HepG2 (cell line): ENCODE results near the gene PHF13. TPM values are rescaled to one million over a fixed set of nuclear protein-coding genes. Genes with fewer than 3 reads are reported as not detected.

Experiments
- BRD4 ChIP-seq: sonication (generic); formaldehyde crosslinking; IDR thresholded peaks from 2 replicates; pipeline ENCODE4 v1.4.0; 2020; ENCODE audit warnings: missing genetic modification reagents
- ELF1 ChIP-seq: sonication (generic); formaldehyde crosslinking; IDR thresholded peaks from 2 replicates; pipeline ENCODE4 v1.4.0; 2020; ENCODE audit warnings: missing genetic modification reagents
- GABPB1 ChIP-seq: IDR thresholded peaks from 2 replicates; pipeline ENCODE4 v1.6.1; 2016; ENCODE audit warnings: mild to moderate bottlenecking, missing genetic modification reagents, moderate library complexity, missing compliant biosample characterization
- GATAD1 ChIP-seq: IDR thresholded peaks from 2 replicates; pipeline ENCODE4 v1.6.1; 2016; ENCODE audit warnings: missing genetic modification reagents, missing compliant biosample characterization
- GTF3A ChIP-seq: sonication (generic); formaldehyde crosslinking; conservative IDR thresholded peaks from 2 replicates; pipeline ENCODE4 v1.4.0; 2020; ENCODE audit warnings: mild to moderate bottlenecking, missing genetic modification reagents
- HMGA1 ChIP-seq: sonication (generic); formaldehyde crosslinking; conservative IDR thresholded peaks from 2 replicates; pipeline ENCODE4 v1.4.0; 2020; ENCODE audit warnings: missing genetic modification reagents
- IRF9 ChIP-seq: sonication (generic); formaldehyde crosslinking; IDR thresholded peaks from 2 replicates; pipeline ENCODE4 v1.8.0; 2022; ENCODE audit warnings: missing genetic modification reagents, mild to moderate bottlenecking, borderline replicate concordance
- KAT2B ChIP-seq: fragments of 150-350 bp; IDR thresholded peaks from 2 replicates; pipeline ENCODE4 v1.6.1; 2014; ENCODE audit warnings: low read depth, low read length, borderline replicate concordance
- KMT2A ChIP-seq: sonication (generic); formaldehyde crosslinking; IDR thresholded peaks from 2 replicates; pipeline ENCODE4 v1.4.0; 2020; ENCODE audit warnings: missing genetic modification reagents
- RELA ChIP-seq: sonication (generic); formaldehyde crosslinking; IDR thresholded peaks from 2 replicates; pipeline ENCODE4 v1.4.0; 2020; ENCODE audit warnings: missing genetic modification reagents
- SOX6 ChIP-seq, 2 experiments: fragments of 450-650 bp in 1 of 2; sonication (generic) in 1 of 2; formaldehyde crosslinking in 1 of 2; IDR thresholded peaks; 2 replicates each; pipeline versions ENCODE4 v1.4.0 to v1.6.1; 2017 to 2020; ENCODE audit warnings: antibody characterized with exemption in 1 of 2, mild to moderate bottlenecking in 1 of 2, missing genetic modification reagents in 1 of 2
- ZC3H4 ChIP-seq: sonication (generic); formaldehyde crosslinking; IDR thresholded peaks from 2 replicates; pipeline ENCODE4 v1.4.0; 2020; ENCODE audit warnings: missing genetic modification reagents, borderline replicate concordance
- ZEB1 ChIP-seq: IDR thresholded peaks from 2 replicates; pipeline ENCODE4 v1.6.1; 2012; ENCODE audit warnings: mild to moderate bottlenecking, low read depth, inconsistent platforms; ENCODE audit not compliant: insufficient replicate concordance
- ZGPAT ChIP-seq: IDR thresholded peaks from 2 replicates; pipeline ENCODE4 v1.6.1; 2016; ENCODE audit warnings: mild to moderate bottlenecking
- ZNF333 ChIP-seq: sonication (generic); formaldehyde crosslinking; IDR thresholded peaks from 2 replicates; pipeline ENCODE4 v1.4.0; 2020; ENCODE audit warnings: mild to moderate bottlenecking, missing genetic modification reagents, borderline replicate concordance
- ZNF510 ChIP-seq: sonication (generic); formaldehyde crosslinking; IDR thresholded peaks from 2 replicates; pipeline ENCODE4 v1.4.0; 2020; ENCODE audit warnings: low read depth, mild to moderate bottlenecking, missing genetic modification reagents
- ZNF660 ChIP-seq: sonication (generic); formaldehyde crosslinking; IDR thresholded peaks from 2 replicates; pipeline ENCODE4 v1.5.1; 2020; ENCODE audit warnings: mild to moderate bottlenecking, low read depth, missing genetic modification reagents, borderline replicate concordance
- polyA plus RNA-seq, 8 experiments: library from polyadenylated mRNA; depleted of rRNA in 3 of 8; stranded (reverse) in 7 of 8; unstranded in 1 of 8; fragments of >200 nt; fragmentation: Illumina TruSeq in 4 of 8; extraction: Trizol in 4 of 8; gene quantifications; 2 replicates each; pipeline versions ENCODE4 v1.2.1 to v1.2.3, GENCODE V29; 2011 to 2016; ENCODE audit warnings: low read depth in 4 of 8, missing spikeins in 1 of 8, mixed read lengths in 1 of 8; ENCODE audit not compliant: insufficient read depth in 1 of 8
- total RNA-seq, 5 experiments: library from RNA; depleted of rRNA; stranded (reverse); fragments of >200 nt; fragmentation: Illumina TruSeq; extraction: Trizol; gene quantifications; 2 replicates each; pipeline ENCODE4 v1.2.3, GENCODE V29; 2016; ENCODE audit warnings: low read depth in 1 of 5
- TF ChIP-seq, protein P1 (sequence below): IDR thresholded peaks from 2 replicates; pipeline ENCODE4 v1.6.1; 2012; ENCODE audit warnings: low read length, improper control_type of control experiment
- TF ChIP-seq, protein P2 (sequence below): sonication (generic); formaldehyde crosslinking; IDR thresholded peaks from 2 replicates; pipeline ENCODE4 v1.8.1; 2023; ENCODE audit warnings: mild to moderate bottlenecking, moderate library complexity, missing genetic modification reagents

The PHF13 gene
- total and polyA plus RNA-seq, 2 of the 13 experiments (the other 11 are each of a cell fraction or from before 2014, with no cell fraction given): 4.7 to 7.4 TPM

DNA sequence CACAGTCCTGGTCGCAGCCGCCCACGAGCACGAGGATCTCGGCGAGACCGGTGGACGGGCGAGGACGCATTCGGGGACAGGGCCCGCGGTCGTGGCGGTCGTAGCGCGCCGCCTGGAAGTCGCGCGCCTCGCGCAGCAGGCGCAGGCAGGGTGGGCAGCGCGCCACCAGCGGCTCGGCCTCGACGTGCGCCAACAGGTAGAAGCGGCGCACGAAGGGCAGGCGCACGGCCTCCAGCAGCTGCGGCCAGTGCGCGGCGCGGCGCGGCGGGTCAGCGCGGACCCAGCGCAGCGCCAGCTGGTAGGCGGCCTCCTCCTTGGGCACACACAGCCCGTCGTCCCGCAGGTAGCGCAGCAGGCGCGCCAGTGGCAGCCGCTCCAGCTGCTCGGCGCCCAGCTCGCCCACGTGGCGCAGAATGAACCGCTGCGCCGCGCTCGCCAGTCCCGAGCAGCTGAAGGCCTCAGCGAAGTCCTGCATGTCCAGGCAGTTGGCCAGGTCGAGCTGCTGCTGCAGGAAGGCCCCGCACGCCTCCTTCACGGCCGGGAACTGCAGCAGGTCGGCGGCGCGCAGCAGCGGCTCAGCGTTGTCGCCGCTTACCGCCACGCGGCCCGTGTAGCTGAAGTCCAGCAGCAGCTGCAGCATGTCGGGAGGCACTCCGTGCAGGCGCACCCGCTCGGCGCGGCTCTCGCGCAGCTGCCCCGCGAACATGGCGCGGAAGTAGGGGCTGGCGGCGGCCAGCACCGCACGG is 11.4 kb upstream of the PHF13 start (continued):
- TF ChIP-seq, protein P1, sequence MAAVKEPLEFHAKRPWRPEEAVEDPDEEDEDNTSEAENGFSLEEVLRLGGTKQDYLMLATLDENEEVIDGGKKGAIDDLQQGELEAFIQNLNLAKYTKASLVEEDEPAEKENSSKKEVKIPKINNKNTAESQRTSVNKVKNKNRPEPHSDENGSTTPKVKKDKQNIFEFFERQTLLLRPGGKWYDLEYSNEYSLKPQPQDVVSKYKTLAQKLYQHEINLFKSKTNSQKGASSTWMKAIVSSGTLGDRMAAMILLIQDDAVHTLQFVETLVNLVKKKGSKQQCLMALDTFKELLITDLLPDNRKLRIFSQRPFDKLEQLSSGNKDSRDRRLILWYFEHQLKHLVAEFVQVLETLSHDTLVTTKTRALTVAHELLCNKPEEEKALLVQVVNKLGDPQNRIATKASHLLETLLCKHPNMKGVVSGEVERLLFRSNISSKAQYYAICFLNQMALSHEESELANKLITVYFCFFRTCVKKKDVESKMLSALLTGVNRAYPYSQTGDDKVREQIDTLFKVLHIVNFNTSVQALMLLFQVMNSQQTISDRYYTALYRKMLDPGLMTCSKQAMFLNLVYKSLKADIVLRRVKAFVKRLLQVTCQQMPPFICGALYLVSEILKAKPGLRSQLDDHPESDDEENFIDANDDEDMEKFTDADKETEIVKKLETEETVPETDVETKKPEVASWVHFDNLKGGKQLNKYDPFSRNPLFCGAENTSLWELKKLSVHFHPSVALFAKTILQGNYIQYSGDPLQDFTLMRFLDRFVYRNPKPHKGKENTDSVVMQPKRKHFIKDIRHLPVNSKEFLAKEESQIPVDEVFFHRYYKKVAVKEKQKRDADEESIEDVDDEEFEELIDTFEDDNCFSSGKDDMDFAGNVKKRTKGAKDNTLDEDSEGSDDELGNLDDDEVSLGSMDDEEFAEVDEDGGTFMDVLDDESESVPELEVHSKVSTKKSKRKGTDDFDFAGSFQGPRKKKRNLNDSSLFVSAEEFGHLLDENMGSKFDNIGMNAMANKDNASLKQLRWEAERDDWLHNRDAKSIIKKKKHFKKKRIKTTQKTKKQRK: no peak
- TF ChIP-seq ZGPAT (CRISPR knock-in tag): no peak
- no peak for TF ChIP-seq RELA (CRISPR knock-in tag)
- no peak for TF ChIP-seq ZNF660
- no peak for TF ChIP-seq ELF1 (CRISPR knock-in tag)
- peak; percentile 19; the same call in 1 of the 2 replicates for TF ChIP-seq KMT2A (CRISPR knock-in tag)
- no peak for TF ChIP-seq GATAD1
- no peak for TF ChIP-seq ZNF510 (CRISPR knock-in tag)
- TF ChIP-seq, protein P2, sequence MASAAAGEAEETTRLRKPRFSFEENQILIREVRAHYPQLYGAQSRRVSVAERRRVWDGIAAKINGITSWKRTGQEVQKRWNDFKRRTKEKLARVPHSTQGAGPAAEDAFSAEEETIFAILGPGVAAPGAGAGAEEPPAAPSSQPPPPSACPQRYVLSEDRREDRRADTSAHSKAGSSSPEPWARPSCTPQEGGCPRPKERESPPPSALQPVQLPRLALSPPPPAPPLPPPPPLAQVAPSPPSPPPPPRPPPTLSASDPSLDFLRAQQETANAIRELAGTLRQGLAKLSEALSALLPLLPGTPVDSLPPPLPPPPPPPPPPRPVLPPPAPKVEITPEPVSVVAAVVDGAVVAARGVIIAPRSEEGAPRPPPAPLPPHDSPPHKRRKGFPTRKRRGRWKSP: peak; percentile 97
- TF ChIP-seq GABPB1: peak; percentile 30; the same call in 1 of the 2 replicates
- no peak for TF ChIP-seq ZEB1
- no peak for TF ChIP-seq HMGA1 (CRISPR knock-in tag)
- TF ChIP-seq BRD4: peak; percentile 56
- no peak for TF ChIP-seq SOX6 (IDR thresholded peaks at IDR 0.05)
- TF ChIP-seq SOX6 (CRISPR knock-in tag; IDR thresholded peaks at IDR 0.05): no peak
- TF ChIP-seq IRF9 (CRISPR knock-in tag): no peak; the same call in none of the 2 replicates
- TF ChIP-seq GTF3A (CRISPR knock-in tag): no peak
- no peak; the same call in 1 of the 2 replicates for TF ChIP-seq ZNF333 (CRISPR knock-in tag)
- no peak for TF ChIP-seq ZC3H4 (CRISPR knock-in tag)
- TF ChIP-seq KAT2B: no peak
